ENCODE data around the gene MYH8. TPM values are rescaled to one million over a fixed set of nuclear protein-coding genes. Genes with fewer than 3 reads are reported as not detected.

MYH8 gene
- total and polyA plus RNA-seq, 10 donors = 0.02 to 0.54 (median 0.15) TPM; not detected in 1

GRCh38 chr17:10420811-10421210 is 939 bp downstream of the MYH8 start:
- intact Hi-C loops (cut with DNase I; ENCODE audit: low total_unique reads) = no loop called here
- Histone ChIP-seq H3K27ac (no peak overlapping the region), H3K4me3 (no peak overlapping the region), H3K36me3 (no peaks in the 10 kb centered on the region), H3K27me3 (replicated peaks in 1 of 7) (no peaks in the 10 kb centered on the region), H3K4me1 (no peaks in the 10 kb centered on the region), H3K9me3 (no peaks in the 10 kb centered on the region)
- 80 to 91% (median 90%) methylated on average over 2 of the region's 2 CpGs for WGBS, 5 donors
- DNase-seq = no peak
- TF ChIP-seq POLR2AphosphoS5 (IDR thresholded peaks at IDR 0.05) = no peak
- no peak for TF ChIP-seq POLR2A (IDR thresholded peaks at IDR 0.05)
- no peak for TF ChIP-seq CTCF (IDR thresholded peaks at IDR 0.05 in 8 of 11, conservative IDR thresholded peaks at IDR 0.05 in 3 of 11)

- Histone ChIP-seq H3K27ac (no peak overlapping the region), H3K9me3 (no peaks in the 10 kb centered on the region), H3K36me3 (no peaks in the 10 kb centered on the region), H3K4me3 (no peak overlapping the region), H3K4me1 (no peaks in the 10 kb centered on the region), H3K27me3 (replicated peaks in 1 of 7) (no peaks in the 10 kb centered on the region)
- intact Hi-C loops (cut with DNase I; ENCODE audit: low total_unique reads) = no loop called here
- no peak for DNase-seq
- TF ChIP-seq POLR2AphosphoS5 (IDR thresholded peaks at IDR 0.05) (no peak), CTCF (IDR thresholded peaks at IDR 0.05 in 8 of 11, conservative IDR thresholded peaks at IDR 0.05 in 3 of 11) (no peak), POLR2A (IDR thresholded peaks at IDR 0.05) (no peak)
- WGBS, 5 donors = 66 to 75% (median 73%) methylated on average over 3 of the region's 3 CpGs
Measured at GRCh38 chr17:10417431-10417830, 4.3 kb downstream of the MYH8 start.

- Histone ChIP-seq H3K9me3 (no peaks in the 10 kb centered on the region), H3K27me3 (replicated peaks in 1 of 7) (no peaks in the 10 kb centered on the region), H3K36me3 (no peaks in the 10 kb centered on the region), H3K27ac (no peak overlapping the region), H3K4me3 (no peak overlapping the region), H3K4me1 (no peaks in the 10 kb centered on the region)
- no peak for TF ChIP-seq CTCF (IDR thresholded peaks at IDR 0.05 in 8 of 11, conservative IDR thresholded peaks at IDR 0.05 in 3 of 11)
- TF ChIP-seq POLR2AphosphoS5 (IDR thresholded peaks at IDR 0.05) = no peak
- no peak for TF ChIP-seq POLR2A (IDR thresholded peaks at IDR 0.05)
- 77 to 83% (median 81%) methylated on average over 4 of the region's 4 CpGs for WGBS, 5 donors
- intact Hi-C loops (cut with DNase I; ENCODE audit: low total_unique reads) = no loop called here
- DNase-seq = no peak
Measured at GRCh38 chr17:10415161-10415560, 6.6 kb downstream of the MYH8 start.

GRCh38 chr17:10403589-10403988 is 18.2 kb downstream of the MYH8 start:
- DNase-seq = no peak
- no peaks in the 10 kb centered on the region for H3K36me3 ChIP-seq
- H3K27ac ChIP-seq = no peak overlapping the region
- no peaks in the 10 kb centered on the region for H3K9me3 ChIP-seq
- no peaks in the 10 kb centered on the region for H3K27me3 ChIP-seq (replicated peaks in 1 of 7)
- intact Hi-C loops (cut with DNase I; ENCODE audit: low total_unique reads) = no loop called here
- H3K4me3 ChIP-seq = no peak overlapping the region
- H3K4me1 ChIP-seq = no peaks in the 10 kb centered on the region
- TF ChIP-seq POLR2A (IDR thresholded peaks at IDR 0.05) (no peak), CTCF (IDR thresholded peaks at IDR 0.05 in 8 of 11, conservative IDR thresholded peaks at IDR 0.05 in 3 of 11) (no peak), POLR2AphosphoS5 (IDR thresholded peaks at IDR 0.05) (no peak)

Data from spleen (tissue), 11 donors.